ENCODE data around the gene CRYM. TPM values are rescaled to one million over a fixed set of nuclear protein-coding genes. Genes with fewer than 3 reads are reported as not detected.

Gene CRYM
- total and polyA plus RNA-seq, 2 donors (not counting 3 experiments of a cell fraction or from before 2014, with no cell fraction given): not detected

DNA sequence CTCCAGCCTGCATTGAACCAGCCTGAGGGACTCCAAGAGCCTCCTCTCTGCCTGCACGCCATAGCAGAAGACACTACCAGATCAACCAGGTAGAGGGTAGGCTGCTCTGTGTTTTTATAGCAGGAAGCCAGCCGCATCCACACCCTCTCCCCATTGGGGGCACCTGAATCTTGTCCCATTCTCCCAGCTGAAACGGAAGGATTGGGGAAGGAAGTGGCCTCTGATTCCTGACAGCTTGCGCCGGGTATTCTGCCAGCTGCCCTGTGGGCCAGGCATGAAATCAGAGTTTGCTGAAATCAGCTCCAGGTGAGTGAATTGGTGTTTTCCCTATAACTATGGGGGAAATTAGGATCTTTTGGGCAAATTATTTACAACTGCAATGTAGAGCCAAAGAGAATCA, 66.6 kb downstream of the CRYM start, which contains the start of gene ZP2:
Gene ZP2 (minus strand): TSS at position 89 of the 400 bp plus-strand sequence. CDS start 27 bp downstream, at position 62.
- Histone ChIP-seq H4K20me1 (replicated peaks; ENCODE audit: control insufficient read depth, extremely low read depth, insufficient read depth, low read length) (no peaks in the 10 kb centered on the region), H3K9ac (replicated peaks; ENCODE audit: extremely low read depth, insufficient read depth, low read length) (no peak within 1 kb of the TSS), H2AFZ (ENCODE audit: low read depth, low read length) (no peak within 1 kb of the TSS), H3K27ac (ENCODE audit: insufficient read depth, low read depth, low read length) (no peak within 1 kb of the TSS), H3K27me3 (ENCODE audit: control insufficient read depth in 2 of 2, insufficient read depth in 2 of 2, low read length in 2 of 2) (peaks cover 0 to 2% of the 10 kb centered on the region in 2 experiments), H3K4me3 (replicated peaks in 1 of 3; ENCODE audit: insufficient read depth in 1 of 3, low read depth in 1 of 3, low read length in 3 of 3) (no peak within 1 kb of the TSS), H3K79me2 (ENCODE audit: control insufficient read depth, insufficient read depth, low read length) (no peaks in the 10 kb centered on the region), H3K36me3 (ENCODE audit: control insufficient read depth in 2 of 2, extremely low read depth in 1 of 2, insufficient read depth in 2 of 2, low read length in 2 of 2) (no peaks in the 10 kb centered on the region), H3K4me1 (ENCODE audit: control insufficient read depth, extremely low read depth, insufficient read depth, low read length) (no peaks in the 10 kb centered on the region), H3K9me3 (replicated peaks; ENCODE audit: control insufficient read depth, insufficient read depth, low read length) (no peaks in the 10 kb centered on the region), H3K9me1 (replicated peaks; ENCODE audit: control insufficient read depth, extremely low read depth, insufficient read depth, low read length) (no peaks in the 10 kb centered on the region), H3K4me2 (ENCODE audit: insufficient read depth, low read length) (no peak within 1 kb of the TSS)
- intact Hi-C loops (cut with micrococcal nuclease): no loop called here
- TF ChIP-seq POLR2A (IDR thresholded peaks at IDR 0.05; ENCODE audit: low read depth, low read length) (no peak), MYC (IDR thresholded peaks at IDR 0.05; ENCODE audit: low read depth, low read length) (no peak), POLR2AphosphoS5 (IDR thresholded peaks at IDR 0.05; ENCODE audit: insufficient read depth, low read depth, low read length) (no peak), GATA2 (IDR thresholded peaks at IDR 0.05; ENCODE audit: insufficient read depth, insufficient read length, low read depth, low read length) (no peak)
- TF ChIP-seq, protein P1, sequence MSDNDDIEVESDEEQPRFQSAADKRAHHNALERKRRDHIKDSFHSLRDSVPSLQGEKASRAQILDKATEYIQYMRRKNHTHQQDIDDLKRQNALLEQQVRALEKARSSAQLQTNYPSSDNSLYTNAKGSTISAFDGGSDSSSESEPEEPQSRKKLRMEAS (IDR thresholded peaks at IDR 0.05; ENCODE audit: insufficient read depth, insufficient read length): no peak
- FAIRE-seq (no peak), DNase-seq (ENCODE audit: low read depth, low spot score) (no peak)
- no TSS peak for BruUV-seq (replicated peaks)
- dilution Hi-C loops (cut with MboI; ENCODE audit: extremely low pct_ligation_motif_present, low sequenced_read_pairs): no loop called here
- ChIA-PET POLR2A (interaction anchor here (0.7 kb wide), 1 partner anchor 346 kb away, joined by 4 read pairs; no protein-coding TSS in a partner anchor), CTCF (no interaction called here)

Other genes with a start within 250 kb of the CRYM start
- gene DNAH3, start 127.4 kb downstream of the CRYM start, total RNA-seq: not detected in 2 replicates
- gene DNAH3, start 127.4 kb downstream of the CRYM start, polyA plus RNA-seq: not detected in 2 replicates
- 19.4 and 20.4 TPM in 2 replicates for gene LDAF1, start 119.6 kb downstream of the CRYM start, total RNA-seq
- 29.4 and 37.5 TPM in 2 replicates for gene LDAF1, start 119.6 kb downstream of the CRYM start, polyA plus RNA-seq
- gene ZP2, start 66.7 kb downstream of the CRYM start, total RNA-seq: not detected in 2 replicates
- gene ZP2, start 66.7 kb downstream of the CRYM start, polyA plus RNA-seq: not detected in 2 replicates
- not detected in 2 replicates for gene ANKS4B, start 44.6 kb downstream of the CRYM start, total RNA-seq
- not detected in 2 replicates for gene ANKS4B, start 44.6 kb downstream of the CRYM start, polyA plus RNA-seq

All from endothelial cell of umbilical vein (primary cell).